ENCODE measurements around the gene IKZF4. TPM values are rescaled to one million over a fixed set of nuclear protein-coding genes. Genes with fewer than 3 reads are reported as not detected.
A peak's percentile ranks its signal among the peaks of the same experiment; 100 is the strongest.

The IKZF4 gene
- total RNA-seq, 1 experiment from 2014 or later: 13.6 TPM

DNA sequence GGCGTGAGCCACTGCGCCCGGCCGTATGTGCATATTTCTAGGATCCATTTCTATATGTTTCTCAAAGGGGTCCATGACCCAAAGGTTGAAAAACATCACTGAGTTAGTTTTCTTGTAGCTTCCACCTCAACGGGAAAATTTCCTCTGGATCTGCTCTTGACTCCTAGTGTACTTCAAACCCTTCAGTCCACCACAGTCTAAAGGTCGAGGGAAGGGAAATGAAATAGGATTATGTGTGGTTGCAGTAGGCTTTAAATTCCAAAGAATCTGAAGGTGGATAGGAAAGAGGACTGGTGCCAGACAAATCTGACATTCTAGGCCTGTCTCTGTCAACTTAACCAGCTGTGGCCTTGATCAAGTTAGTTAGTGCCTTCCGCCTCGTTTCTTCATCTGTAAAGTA lies 25.5 kb upstream of the IKZF4 start (continued):
- TF ChIP-seq, protein P1, sequence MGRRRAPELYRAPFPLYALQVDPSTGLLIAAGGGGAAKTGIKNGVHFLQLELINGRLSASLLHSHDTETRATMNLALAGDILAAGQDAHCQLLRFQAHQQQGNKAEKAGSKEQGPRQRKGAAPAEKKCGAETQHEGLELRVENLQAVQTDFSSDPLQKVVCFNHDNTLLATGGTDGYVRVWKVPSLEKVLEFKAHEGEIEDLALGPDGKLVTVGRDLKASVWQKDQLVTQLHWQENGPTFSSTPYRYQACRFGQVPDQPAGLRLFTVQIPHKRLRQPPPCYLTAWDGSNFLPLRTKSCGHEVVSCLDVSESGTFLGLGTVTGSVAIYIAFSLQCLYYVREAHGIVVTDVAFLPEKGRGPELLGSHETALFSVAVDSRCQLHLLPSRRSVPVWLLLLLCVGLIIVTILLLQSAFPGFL (CRISPR knock-in tag; IDR thresholded peaks at IDR 0.05; ENCODE audit: borderline replicate concordance): no peak

DNA sequence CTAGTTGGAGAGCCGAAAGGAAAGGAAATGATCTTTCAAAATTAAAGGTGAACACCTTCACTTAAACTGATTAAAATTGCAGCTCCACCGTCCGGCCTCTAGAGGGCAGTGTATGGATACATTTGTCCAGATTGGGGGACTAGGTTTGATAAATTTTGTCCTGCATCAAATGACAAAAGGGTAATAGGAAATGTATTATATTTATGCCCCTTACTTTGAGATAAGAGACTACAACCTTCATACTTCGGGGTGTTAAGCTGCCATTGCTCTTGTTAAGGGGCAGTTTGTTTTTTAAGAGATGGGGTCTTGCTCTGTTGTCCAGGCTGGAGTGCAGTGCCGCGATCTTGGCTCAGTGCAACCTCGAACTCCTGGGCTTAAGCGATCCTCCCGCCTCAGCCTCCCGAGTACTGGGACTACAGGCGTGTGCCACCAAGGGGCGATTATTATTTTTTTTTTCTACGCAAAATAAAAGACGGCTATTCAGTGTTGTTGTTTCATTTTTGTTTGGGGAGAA lies 24.6 kb upstream of the IKZF4 start:
- CTCF ChIA-PET: interaction anchor here (0.6 to 3.3 kb wide), 29 partner anchors 10 to 315 kb away, joined by 3 to 68 read pairs (median 5); partner anchors contain the start of genes ERBB3, ESYT1, IKZF4 and PA2G4
- Mint-ChIP-seq H3K9me3 (no peaks in the 10 kb centered on the region), H3K36me3 (peaks cover 28% of the 10 kb centered on the region), H3K27ac (peak overlapping the region; percentile 96), H3K27me3 (ENCODE audit: low read depth) (no peaks in the 10 kb centered on the region), H3K4me3 (peak overlapping the region; percentile 95), H3K4me1 (0 out of 2 replicates have a peak, but pooled peaks cover 7% of the 10 kb centered on the region)
- DNase-seq (ENCODE audit: low spot score): peak; percentile 37
- TF ChIP-seq GTF2I (CRISPR knock-in tag; conservative IDR thresholded peaks at IDR 0.05) (peak; percentile 98), EMX1 (CRISPR knock-in tag; IDR thresholded peaks at IDR 0.05) (no peak), AR (CRISPR knock-in tag; IDR thresholded peaks at IDR 0.05) (no peak), ZNF671 (CRISPR knock-in tag; IDR thresholded peaks at IDR 0.05) (0 out of 2 replicates have a peak, but pooled peaks have one; percentile 52), ZNF425 (CRISPR knock-in tag; conservative IDR thresholded peaks at IDR 0.05) (no peak), ZNF121 (CRISPR knock-in tag; IDR thresholded peaks at IDR 0.05) (peak; percentile 99), ZNF138 (CRISPR knock-in tag; conservative IDR thresholded peaks at IDR 0.05) (no peak)
- TF ChIP-seq, protein P2, sequence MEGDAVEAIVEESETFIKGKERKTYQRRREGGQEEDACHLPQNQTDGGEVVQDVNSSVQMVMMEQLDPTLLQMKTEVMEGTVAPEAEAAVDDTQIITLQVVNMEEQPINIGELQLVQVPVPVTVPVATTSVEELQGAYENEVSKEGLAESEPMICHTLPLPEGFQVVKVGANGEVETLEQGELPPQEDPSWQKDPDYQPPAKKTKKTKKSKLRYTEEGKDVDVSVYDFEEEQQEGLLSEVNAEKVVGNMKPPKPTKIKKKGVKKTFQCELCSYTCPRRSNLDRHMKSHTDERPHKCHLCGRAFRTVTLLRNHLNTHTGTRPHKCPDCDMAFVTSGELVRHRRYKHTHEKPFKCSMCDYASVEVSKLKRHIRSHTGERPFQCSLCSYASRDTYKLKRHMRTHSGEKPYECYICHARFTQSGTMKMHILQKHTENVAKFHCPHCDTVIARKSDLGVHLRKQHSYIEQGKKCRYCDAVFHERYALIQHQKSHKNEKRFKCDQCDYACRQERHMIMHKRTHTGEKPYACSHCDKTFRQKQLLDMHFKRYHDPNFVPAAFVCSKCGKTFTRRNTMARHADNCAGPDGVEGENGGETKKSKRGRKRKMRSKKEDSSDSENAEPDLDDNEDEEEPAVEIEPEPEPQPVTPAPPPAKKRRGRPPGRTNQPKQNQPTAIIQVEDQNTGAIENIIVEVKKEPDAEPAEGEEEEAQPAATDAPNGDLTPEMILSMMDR (IDR thresholded peaks at IDR 0.05): peak; percentile 71
- no peak for ATAC-seq
- POLR2A ChIA-PET: interaction anchor here (1.9 to 2.4 kb wide), 3 partner anchors 11 to 122 kb away, joined by 7 to 20 read pairs (median 20); partner anchors contain the start of genes RAB5B and ZC3H10

- Mint-ChIP-seq H3K27ac (peak within 1 kb of the TSS; percentile 96), H3K36me3 (peaks cover 28% of the 10 kb centered on the region), H3K9me3 (no peaks in the 10 kb centered on the region), H3K4me3 (peak within 1 kb of the TSS; percentile 95), H3K27me3 (ENCODE audit: low read depth) (no peaks in the 10 kb centered on the region), H3K4me1 (0 out of 2 replicates have a peak, but pooled peaks cover 7% of the 10 kb centered on the region)
- CTCF ChIA-PET: interaction anchor here (0.6 to 3.3 kb wide), 38 partner anchors 8 to 290 kb away, joined by 3 to 68 read pairs (median 4); partner anchors contain the start of genes DNAJC14, ERBB3, ESYT1 and IKZF4
- peak; percentile 99 for ATAC-seq
- DNase-seq (ENCODE audit: low spot score): peak; percentile 96
- POLR2A ChIA-PET: interaction anchor here (0.6 to 2.4 kb wide), 6 partner anchors 10 to 121 kb away, joined by 3 to 20 read pairs (median 6); partner anchors contain the start of genes RAB5B and ZC3H10
- TF ChIP-seq, protein P3, sequence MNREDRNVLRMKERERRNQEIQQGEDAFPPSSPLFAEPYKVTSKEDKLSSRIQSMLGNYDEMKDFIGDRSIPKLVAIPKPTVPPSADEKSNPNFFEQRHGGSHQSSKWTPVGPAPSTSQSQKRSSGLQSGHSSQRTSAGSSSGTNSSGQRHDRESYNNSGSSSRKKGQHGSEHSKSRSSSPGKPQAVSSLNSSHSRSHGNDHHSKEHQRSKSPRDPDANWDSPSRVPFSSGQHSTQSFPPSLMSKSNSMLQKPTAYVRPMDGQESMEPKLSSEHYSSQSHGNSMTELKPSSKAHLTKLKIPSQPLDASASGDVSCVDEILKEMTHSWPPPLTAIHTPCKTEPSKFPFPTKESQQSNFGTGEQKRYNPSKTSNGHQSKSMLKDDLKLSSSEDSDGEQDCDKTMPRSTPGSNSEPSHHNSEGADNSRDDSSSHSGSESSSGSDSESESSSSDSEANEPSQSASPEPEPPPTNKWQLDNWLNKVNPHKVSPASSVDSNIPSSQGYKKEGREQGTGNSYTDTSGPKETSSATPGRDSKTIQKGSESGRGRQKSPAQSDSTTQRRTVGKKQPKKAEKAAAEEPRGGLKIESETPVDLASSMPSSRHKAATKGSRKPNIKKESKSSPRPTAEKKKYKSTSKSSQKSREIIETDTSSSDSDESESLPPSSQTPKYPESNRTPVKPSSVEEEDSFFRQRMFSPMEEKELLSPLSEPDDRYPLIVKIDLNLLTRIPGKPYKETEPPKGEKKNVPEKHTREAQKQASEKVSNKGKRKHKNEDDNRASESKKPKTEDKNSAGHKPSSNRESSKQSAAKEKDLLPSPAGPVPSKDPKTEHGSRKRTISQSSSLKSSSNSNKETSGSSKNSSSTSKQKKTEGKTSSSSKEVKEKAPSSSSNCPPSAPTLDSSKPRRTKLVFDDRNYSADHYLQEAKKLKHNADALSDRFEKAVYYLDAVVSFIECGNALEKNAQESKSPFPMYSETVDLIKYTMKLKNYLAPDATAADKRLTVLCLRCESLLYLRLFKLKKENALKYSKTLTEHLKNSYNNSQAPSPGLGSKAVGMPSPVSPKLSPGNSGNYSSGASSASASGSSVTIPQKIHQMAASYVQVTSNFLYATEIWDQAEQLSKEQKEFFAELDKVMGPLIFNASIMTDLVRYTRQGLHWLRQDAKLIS (CRISPR knock-in tag; IDR thresholded peaks at IDR 0.05; ENCODE audit: borderline replicate concordance): no peak
- TF ChIP-seq HMGXB4 (CRISPR knock-in tag; IDR thresholded peaks at IDR 0.05) (no peak), TCF7 (CRISPR knock-in tag; IDR thresholded peaks at IDR 0.05; ENCODE audit: low read depth) (no peak), RORB (CRISPR knock-in tag; IDR thresholded peaks at IDR 0.05) (no peak)
These were observed 23.9 kb upstream of the IKZF4 start, which contains the start of gene SUOX for GRCh38 chr12:55996715-55997534. Gene SUOX, plus strand, starts transcription at chr12:55997276. Its CDS starts 4,946 bp downstream, at chr12:56002222.

Measured in WTC11 (cell line).